ENCODE data around the gene DNAH9.

DNA sequence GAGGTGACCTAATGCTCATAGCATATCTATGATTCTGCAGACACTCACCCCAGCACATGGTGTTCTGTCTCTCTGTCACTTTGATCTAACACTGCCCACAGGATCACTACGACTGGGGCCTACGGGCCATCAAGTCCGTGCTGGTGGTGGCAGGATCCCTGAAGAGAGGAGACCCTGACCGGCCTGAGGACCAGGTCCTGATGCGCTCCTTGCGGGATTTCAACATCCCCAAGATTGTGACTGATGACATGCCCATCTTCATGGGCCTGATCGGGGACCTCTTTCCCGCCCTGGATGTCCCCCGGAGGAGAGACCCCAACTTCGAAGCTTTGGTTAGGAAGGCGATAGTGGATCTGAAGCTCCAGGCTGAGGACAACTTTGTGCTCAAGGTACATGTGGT, 146.4 kb downstream of the DNAH9 start:
- TF ChIP-seq, protein P1, sequence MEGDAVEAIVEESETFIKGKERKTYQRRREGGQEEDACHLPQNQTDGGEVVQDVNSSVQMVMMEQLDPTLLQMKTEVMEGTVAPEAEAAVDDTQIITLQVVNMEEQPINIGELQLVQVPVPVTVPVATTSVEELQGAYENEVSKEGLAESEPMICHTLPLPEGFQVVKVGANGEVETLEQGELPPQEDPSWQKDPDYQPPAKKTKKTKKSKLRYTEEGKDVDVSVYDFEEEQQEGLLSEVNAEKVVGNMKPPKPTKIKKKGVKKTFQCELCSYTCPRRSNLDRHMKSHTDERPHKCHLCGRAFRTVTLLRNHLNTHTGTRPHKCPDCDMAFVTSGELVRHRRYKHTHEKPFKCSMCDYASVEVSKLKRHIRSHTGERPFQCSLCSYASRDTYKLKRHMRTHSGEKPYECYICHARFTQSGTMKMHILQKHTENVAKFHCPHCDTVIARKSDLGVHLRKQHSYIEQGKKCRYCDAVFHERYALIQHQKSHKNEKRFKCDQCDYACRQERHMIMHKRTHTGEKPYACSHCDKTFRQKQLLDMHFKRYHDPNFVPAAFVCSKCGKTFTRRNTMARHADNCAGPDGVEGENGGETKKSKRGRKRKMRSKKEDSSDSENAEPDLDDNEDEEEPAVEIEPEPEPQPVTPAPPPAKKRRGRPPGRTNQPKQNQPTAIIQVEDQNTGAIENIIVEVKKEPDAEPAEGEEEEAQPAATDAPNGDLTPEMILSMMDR (IDR thresholded peaks at IDR 0.05), result no peak
- TF ChIP-seq POLR2AphosphoS5 (IDR thresholded peaks at IDR 0.05) (no peak), POLR2A (IDR thresholded peaks at IDR 0.05) (no peak), EP300 (IDR thresholded peaks at IDR 0.05) (no peak)
